ENCODE results near the gene SRGAP2C.
"Not testable (repeated sequence)": the region's sequence is repeated elsewhere in the genome, so short reads cannot be mapped to it uniquely, and the experiment has no call there.

The SRGAP2C gene

GRCh38 chr1:121283587-121284180, 98.9 kb downstream of the SRGAP2C start:
- not testable (repeated sequence) for DNase-seq

GRCh38 chr1:121292590-121292989, 107.8 kb downstream of the SRGAP2C start:
- not testable (repeated sequence) for DNase-seq

GRCh38 chr1:121293263-121294204, 108.8 kb downstream of the SRGAP2C start:
- not testable (repeated sequence) for DNase-seq

- not testable (repeated sequence) for DNase-seq
Observed at GRCh38 chr1:121294205-121294570, 109.4 kb downstream of the SRGAP2C start.

- DNase-seq: not testable (repeated sequence)
Observed at GRCh38 chr1:121296563-121296962, 111.8 kb downstream of the SRGAP2C start.

GRCh38 chr1:121298529-121298928, 113.8 kb downstream of the SRGAP2C start:
- DNase-seq: not testable (repeated sequence)

GRCh38 chr1:121299514-121300149, 114.9 kb downstream of the SRGAP2C start:
- DNase-seq: not testable (repeated sequence)

- DNase-seq: not testable (repeated sequence)
Observed at GRCh38 chr1:121301876-121302275, 117.1 kb downstream of the SRGAP2C start.

GRCh38 chr1:121307759-121308158, 123.0 kb downstream of the SRGAP2C start:
- DNase-seq: not testable (repeated sequence)

- not testable (repeated sequence) for DNase-seq
Observed at GRCh38 chr1:121315509-121315908, 130.7 kb downstream of the SRGAP2C start.

- DNase-seq: not testable (repeated sequence)
Observed at GRCh38 chr1:121316081-121316480, 131.3 kb downstream of the SRGAP2C start.

- not testable (repeated sequence) for DNase-seq
Observed at GRCh38 chr1:121317491-121318468, 133.0 kb downstream of the SRGAP2C start.

- not testable (repeated sequence) for DNase-seq
Observed at GRCh38 chr1:121318687-121319086, 133.9 kb downstream of the SRGAP2C start.

- not testable (repeated sequence) for DNase-seq
Observed at GRCh38 chr1:121321660-121322059, 136.9 kb downstream of the SRGAP2C start.

GRCh38 chr1:121324726-121325125, 140.0 kb downstream of the SRGAP2C start:
- not testable (repeated sequence) for DNase-seq

- not testable (repeated sequence) for DNase-seq
Observed at GRCh38 chr1:121332141-121332540, 147.4 kb downstream of the SRGAP2C start.

- DNase-seq: not testable (repeated sequence)
Observed at GRCh38 chr1:121332599-121333562, 148.1 kb downstream of the SRGAP2C start.

- not testable (repeated sequence) for DNase-seq
Observed at GRCh38 chr1:121337958-121338357, 153.2 kb downstream of the SRGAP2C start.

- DNase-seq: not testable (repeated sequence)
Observed at GRCh38 chr1:121339611-121340010, 154.8 kb downstream of the SRGAP2C start.

GRCh38 chr1:121343311-121343906, 158.6 kb downstream of the SRGAP2C start:
- DNase-seq: not testable (repeated sequence)
